Smooth muscle cell (in vitro differentiated cells): ENCODE results near the gene SUN3. TPM values are rescaled to one million over a fixed set of nuclear protein-coding genes. Genes with fewer than 3 reads are reported as not detected.
A peak's percentile ranks its signal among the peaks of the same experiment; 100 is the strongest.

Source experiments
- DNase-seq: peaks from one replicate; lab custom pipeline; 2025; ENCODE audit not compliant: unreplicated experiment; lab: John Stamatoyannopoulos, UW
- H2AFZ ChIP-seq: fragments of 200-600 bp; sonication (generic); 2 replicates; pipeline ENCODE4 v1.6.0; 2016; ENCODE audit warnings: antibody characterized with exemption, low read depth, mild to moderate bottlenecking
- H3F3A ChIP-seq: fragments of 200-600 bp; sonication (generic); 2 replicates; pipeline ENCODE4 v1.6.0; 2017; ENCODE audit warnings: antibody characterized with exemption, low read depth
- H3K27ac ChIP-seq: fragments of 200-600 bp; sonication (generic); 2 replicates; pipeline ENCODE4 v1.5.1; 2016; ENCODE audit warnings: low read depth, mild to moderate bottlenecking
- H3K27me3 ChIP-seq: fragments of 200-600 bp; sonication (generic); 2 replicates; pipeline ENCODE4 v1.6.1; 2016; ENCODE audit warnings: low read depth, mild to moderate bottlenecking
- H3K36me3 ChIP-seq: fragments of 200-600 bp; sonication (generic); 2 replicates; pipeline ENCODE4 v1.5.1; 2016; ENCODE audit warnings: low read depth
- H3K4me1 ChIP-seq: fragments of 200-600 bp; sonication (generic); 2 replicates; pipeline ENCODE4 v1.5.1; 2016; ENCODE audit warnings: low read depth
- H3K4me2 ChIP-seq: fragments of 200-600 bp; sonication (generic); 2 replicates; pipeline ENCODE4 v1.6.0; 2016; ENCODE audit warnings: mild to moderate bottlenecking
- H3K4me3 ChIP-seq: fragments of 200-600 bp; sonication (generic); 2 replicates; pipeline ENCODE4 v1.5.1; 2016; ENCODE audit warnings: mild to moderate bottlenecking
- H3K79me2 ChIP-seq: fragments of 200-600 bp; sonication (generic); 2 replicates; pipeline ENCODE4 v1.6.0; 2016; ENCODE audit warnings: low read depth, mild to moderate bottlenecking
- H3K9ac ChIP-seq: fragments of 200-600 bp; sonication (generic); 2 replicates; pipeline ENCODE4 v1.6.0; 2016; ENCODE audit warnings: low read depth
- H3K9me3 ChIP-seq: fragments of 200-600 bp; sonication (generic); replicated peaks from 2 replicates; pipeline ENCODE4 v1.5.1; 2016; ENCODE audit warnings: low read depth
- H4K20me1 ChIP-seq: fragments of 200-600 bp; sonication (generic); 2 replicates; pipeline ENCODE4 v1.6.0; 2016; ENCODE audit warnings: low read depth
- CTCF ChIP-seq: fragments of 200-600 bp; sonication (generic); IDR thresholded peaks from 2 replicates; pipeline ENCODE4 v1.5.1; 2017; ENCODE audit warnings: borderline replicate concordance, mild to moderate bottlenecking, antibody characterized with exemption; ENCODE audit not compliant: insufficient read depth, poor library complexity, severe bottlenecking
- WGBS: methylation state at CpG from one replicate; pipeline ENCODE4 v1.1.7; 2016; ENCODE audit warnings: low lambda C conversion rate; 5-methylcytosine and 5-hydroxymethylcytosine counted together
- polyA plus RNA-seq: library from polyadenylated mRNA; unstranded; fragments of >200 nt; fragmentation: Nextera tagmentation; extraction: Ambion mirVana; gene quantifications from 2 replicates; pipeline ENCODE4 v1.2.1, GENCODE V29; 2016
- total RNA-seq: library from RNA; depleted of rRNA; stranded (reverse); fragments of >200 nt; gene quantifications from 2 replicates; pipeline ENCODE4 v1.2.3, GENCODE V29; 2014

Gene SUN3
- total and polyA plus RNA-seq, 2 experiments from 2014 or later, result not detected

DNA sequence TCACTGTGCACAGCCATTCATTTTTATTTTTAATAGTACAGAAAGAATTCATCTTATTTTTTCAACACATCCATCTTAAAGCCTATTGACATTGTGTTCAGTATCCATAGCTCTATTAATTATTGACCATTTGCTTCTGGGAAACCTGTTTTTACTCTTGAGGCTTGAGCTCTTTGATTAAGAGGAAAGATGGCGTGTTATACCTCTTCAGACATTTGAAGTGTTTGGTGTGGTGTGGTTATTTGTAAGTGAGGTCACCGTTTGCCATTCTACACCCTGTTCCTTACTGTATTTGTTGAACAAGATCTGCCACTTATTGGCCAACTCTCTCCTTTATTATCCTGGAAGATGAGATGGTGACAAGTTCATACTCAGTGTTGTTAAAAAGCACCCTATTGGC is 24.8 kb upstream of the SUN3 start:
- no peaks in the 10 kb centered on the region for H3K9me3 ChIP-seq
- no peak for TF ChIP-seq CTCF
- no peak overlapping the region for H3K4me2 ChIP-seq
- no peak overlapping the region for H2AFZ ChIP-seq
- no peaks in the 10 kb centered on the region for H3K4me1 ChIP-seq
- H3K36me3 ChIP-seq, result no peaks in the 10 kb centered on the region
- no peaks in the 10 kb centered on the region for H3K27me3 ChIP-seq
- H3F3A ChIP-seq, result no peaks in the 10 kb centered on the region
- H3K9ac ChIP-seq, result no peak overlapping the region
- no peaks in the 10 kb centered on the region for H3K79me2 ChIP-seq
- H3K4me3 ChIP-seq, result no peak overlapping the region
- no peak for DNase-seq
- H4K20me1 ChIP-seq, result no peaks in the 10 kb centered on the region
- peak overlapping the region; percentile 81 for H3K27ac ChIP-seq
- WGBS, result 90% methylated on average over 2 of the region's 2 CpGs

- peak overlapping the region; percentile 72 for H3K4me2 ChIP-seq
- peak overlapping the region; percentile 81 for H3K27ac ChIP-seq
- no peak for DNase-seq
Observed at GRCh38 chr7:48052748-48053147, 23.8 kb upstream of the SUN3 start.

DNA sequence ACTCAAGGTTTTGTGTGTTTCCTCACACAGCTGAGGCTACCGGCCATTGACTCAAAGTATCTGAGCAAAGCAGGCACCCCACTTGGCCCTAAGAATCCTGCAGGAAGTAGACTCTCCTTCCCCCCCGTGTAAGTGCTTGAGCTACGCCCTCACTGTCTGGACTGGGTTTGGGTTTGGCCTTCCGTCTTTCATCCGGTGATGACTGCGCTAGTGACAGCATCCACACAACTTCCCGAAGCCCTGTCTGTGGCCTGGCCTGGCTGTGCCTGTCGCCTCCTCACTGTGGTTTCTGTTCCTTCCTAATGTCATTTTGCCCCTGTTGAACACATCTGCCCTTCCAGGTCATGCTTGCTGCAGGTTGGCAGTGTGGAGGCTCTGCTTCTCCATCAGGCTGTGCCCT is 20.9 kb upstream of the SUN3 start:
- TF ChIP-seq CTCF, result no peak
- H3K36me3 ChIP-seq, result no peaks in the 10 kb centered on the region
- H3K4me3 ChIP-seq, result no peak overlapping the region
- no peak overlapping the region for H3K9ac ChIP-seq
- H3K4me2 ChIP-seq, result no peak overlapping the region
- DNase-seq, result no peak
- H3K27ac ChIP-seq, result no peak overlapping the region
- 45% methylated on average over 8 of the region's 8 CpGs for WGBS
- H3K27me3 ChIP-seq, result no peaks in the 10 kb centered on the region
- H3K9me3 ChIP-seq, result no peaks in the 10 kb centered on the region
- H4K20me1 ChIP-seq, result no peaks in the 10 kb centered on the region
- H3K79me2 ChIP-seq, result no peaks in the 10 kb centered on the region
- H3F3A ChIP-seq, result no peaks in the 10 kb centered on the region
- H3K4me1 ChIP-seq, result no peaks in the 10 kb centered on the region
- H2AFZ ChIP-seq, result peak overlapping the region; percentile 43

More at GRCh38 chr7:48052748-48053147, 23.8 kb upstream of the SUN3 start:
- WGBS, result 32% methylated on average over 8 of the region's 8 CpGs
- no peak overlapping the region for H2AFZ ChIP-seq
- H3F3A ChIP-seq, result no peaks in the 10 kb centered on the region
- no peaks in the 10 kb centered on the region for H4K20me1 ChIP-seq
- no peaks in the 10 kb centered on the region for H3K4me1 ChIP-seq
- no peaks in the 10 kb centered on the region for H3K27me3 ChIP-seq
- no peaks in the 10 kb centered on the region for H3K36me3 ChIP-seq
- H3K79me2 ChIP-seq, result no peaks in the 10 kb centered on the region
- no peak overlapping the region for H3K4me3 ChIP-seq
- no peak for TF ChIP-seq CTCF
- H3K9ac ChIP-seq, result peak overlapping the region; percentile 34
- H3K9me3 ChIP-seq, result no peaks in the 10 kb centered on the region

DNA sequence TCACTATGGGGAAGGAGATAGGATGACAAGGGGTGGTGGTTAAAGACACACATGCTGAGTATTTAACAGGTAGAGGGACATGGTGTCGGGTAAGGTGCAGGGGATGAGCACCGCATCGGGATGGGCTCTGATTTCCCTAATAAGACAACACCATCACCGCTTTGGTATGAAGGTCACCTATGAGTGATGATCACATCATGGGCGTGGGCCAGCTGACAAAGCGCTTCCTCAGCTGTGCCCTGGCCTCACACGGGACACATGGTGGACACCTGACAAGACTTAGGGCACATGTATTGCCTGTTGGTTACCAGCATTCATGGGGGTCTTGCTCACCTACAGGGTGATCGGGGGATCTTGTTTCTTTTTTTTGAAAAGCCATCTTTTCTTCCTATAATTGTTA is 19.2 kb upstream of the SUN3 start:
- Histone ChIP-seq H2AFZ (no peak overlapping the region), H3K4me2 (no peak overlapping the region), H3K27me3 (no peaks in the 10 kb centered on the region), H3K9ac (no peak overlapping the region), H3K9me3 (no peaks in the 10 kb centered on the region), H3K4me1 (no peaks in the 10 kb centered on the region), H4K20me1 (no peaks in the 10 kb centered on the region), H3K36me3 (no peaks in the 10 kb centered on the region), H3K79me2 (no peaks in the 10 kb centered on the region), H3K27ac (no peak overlapping the region), H3F3A (no peaks in the 10 kb centered on the region), H3K4me3 (no peak overlapping the region)
- 96% methylated on average over 8 of the region's 8 CpGs for WGBS
- DNase-seq, result no peak
- TF ChIP-seq CTCF, result no peak
